Measurements from ENCODE around the gene DPM1.

Gene DPM1

DNA sequence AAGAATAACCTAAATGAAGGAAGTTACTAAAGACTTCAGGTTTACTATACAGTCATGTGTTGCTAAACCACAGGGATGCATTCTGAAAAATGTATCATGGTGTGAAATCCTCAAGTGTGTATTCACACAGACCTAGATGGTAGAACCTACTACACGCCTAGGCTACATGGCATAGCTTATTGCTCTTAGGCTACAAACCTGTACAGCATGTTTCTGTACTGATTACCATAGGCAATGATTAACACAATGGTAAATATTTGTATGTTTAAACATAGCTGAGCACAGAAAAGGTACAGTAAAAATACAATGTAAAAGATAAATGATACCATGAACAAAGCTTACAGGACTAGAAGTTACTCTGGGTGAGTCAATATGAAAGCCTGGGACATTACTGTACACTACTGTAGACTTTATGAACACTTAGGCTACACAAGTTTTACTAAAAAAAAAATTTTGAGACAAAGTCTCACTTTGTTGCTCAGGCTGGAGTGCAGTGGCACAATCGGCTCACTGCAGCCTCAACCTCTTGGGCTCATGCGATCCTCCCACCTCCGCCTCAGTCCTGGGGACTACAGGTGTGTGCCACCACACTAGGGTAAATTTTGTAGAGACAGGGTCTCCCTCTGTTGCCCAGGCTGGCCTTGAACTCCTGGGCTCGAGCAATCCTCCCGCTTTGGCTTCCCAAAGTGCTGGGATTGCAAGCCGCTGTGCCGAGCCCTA, 63.1 kb downstream of the DPM1 start:
- DNase-seq (ENCODE audit: low spot score) = no peak

DNA sequence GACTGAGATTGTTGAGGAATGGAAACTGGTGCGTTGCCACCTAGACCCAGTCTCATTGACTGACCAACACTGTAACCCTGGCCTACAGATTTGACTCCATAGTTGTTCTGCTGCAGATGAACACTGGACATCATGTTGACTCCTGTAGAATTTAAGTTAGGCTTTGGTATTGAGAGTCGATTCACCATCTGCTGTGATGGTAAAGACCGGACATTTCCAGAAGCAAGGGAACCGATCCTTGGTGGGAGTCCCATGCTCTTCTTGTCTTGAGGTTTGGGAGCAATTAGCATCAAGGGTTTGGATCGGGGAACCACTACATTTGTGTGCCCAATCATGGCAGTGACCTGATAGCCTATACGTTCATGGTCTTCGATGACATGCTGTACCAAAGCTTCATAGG, 64.7 kb downstream of the DPM1 start:
- DNase-seq (ENCODE audit: low spot score) = no peak

DNA sequence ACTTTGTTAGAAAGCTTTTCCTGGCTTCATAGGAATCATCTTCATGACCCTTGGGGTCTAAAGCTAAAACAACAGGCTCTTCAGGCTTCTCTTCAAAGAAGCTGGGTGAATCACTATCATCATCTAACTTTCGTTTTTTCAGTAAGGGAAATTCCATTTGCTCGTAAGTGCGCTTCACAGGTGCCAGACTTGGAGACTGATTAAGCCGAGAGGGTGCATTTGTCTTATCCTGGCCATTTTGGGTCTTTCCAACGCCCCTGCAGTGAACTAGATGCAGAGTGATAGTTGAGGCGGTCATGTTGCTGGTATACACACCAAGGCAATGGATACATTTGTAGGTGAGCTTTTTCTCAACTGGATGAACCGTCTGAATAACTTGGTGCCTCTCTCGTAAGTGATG, 65.9 kb downstream of the DPM1 start:
- DNase-seq (ENCODE audit: low spot score) = no peak

DNA sequence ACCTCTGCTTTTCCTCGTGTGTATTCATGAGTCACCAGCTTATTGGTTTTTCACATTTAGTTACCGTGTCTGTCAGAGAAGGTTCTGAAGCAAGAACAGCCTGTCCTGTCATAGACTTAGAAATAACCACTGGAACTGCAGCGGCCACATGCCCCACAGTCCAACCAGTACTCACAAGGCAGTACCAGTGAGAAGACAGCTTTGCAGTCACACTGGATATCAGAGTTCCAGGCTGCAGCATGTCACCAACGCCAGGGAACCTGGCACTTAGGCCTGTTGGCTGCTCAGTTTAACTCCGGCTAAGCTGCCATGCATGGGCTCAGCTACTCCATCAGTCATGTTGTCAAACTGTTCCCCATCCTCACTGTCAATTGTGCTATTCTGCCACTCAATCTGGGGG, 67.2 kb downstream of the DPM1 start:
- no peak for DNase-seq (ENCODE audit: low spot score)

DNA sequence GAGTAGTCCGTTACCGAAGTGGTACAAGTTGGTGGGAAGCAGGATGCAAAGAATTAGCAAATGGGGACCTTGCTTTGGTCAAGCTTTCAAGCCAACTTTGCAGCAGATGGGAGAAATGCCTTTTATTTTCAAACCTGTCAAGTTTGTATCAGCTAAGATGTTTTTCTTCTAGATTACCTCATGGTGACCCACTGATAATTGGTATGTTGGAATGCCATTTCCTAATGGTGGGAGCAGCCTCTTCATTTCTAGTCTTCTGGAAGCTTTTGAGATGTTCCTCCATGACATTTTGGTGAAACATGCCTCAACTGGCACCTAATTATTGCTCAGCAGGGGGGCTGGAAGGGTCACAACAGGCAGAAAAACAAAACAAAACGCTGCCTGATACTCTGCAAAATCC, 70.8 kb downstream of the DPM1 start:
- no peak for DNase-seq (ENCODE audit: low spot score)

DNA sequence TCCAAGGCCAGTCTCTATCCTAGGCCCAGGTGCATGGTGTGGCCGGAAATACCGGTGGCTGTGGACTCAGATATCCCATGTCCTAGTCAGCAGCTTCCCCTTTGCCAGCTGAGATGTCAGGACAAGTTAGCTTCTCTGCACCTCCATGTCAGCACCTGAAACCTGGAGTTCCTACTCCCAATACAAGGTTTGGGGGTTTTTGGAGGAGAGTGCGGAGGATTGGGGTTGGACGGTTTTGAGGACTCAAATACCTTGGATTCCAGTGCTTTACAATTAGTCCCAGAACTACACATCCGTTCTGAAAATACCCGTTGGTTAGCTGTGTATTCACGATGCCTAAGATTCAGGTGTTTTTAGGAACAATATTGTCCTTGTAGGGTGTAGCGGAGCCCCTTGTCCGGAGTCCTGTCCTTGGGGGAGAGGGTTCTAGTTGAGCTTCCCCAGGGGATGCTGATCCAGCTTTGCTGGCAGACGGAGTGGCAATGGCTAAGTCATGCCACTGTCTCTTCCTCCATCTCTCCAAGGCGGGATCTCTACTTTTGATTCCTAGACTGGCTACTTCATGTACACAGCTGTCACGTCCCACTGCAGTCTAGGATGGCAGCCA, 72.0 kb downstream of the DPM1 start:
- DNase-seq (ENCODE audit: low spot score) = no peak

DNA sequence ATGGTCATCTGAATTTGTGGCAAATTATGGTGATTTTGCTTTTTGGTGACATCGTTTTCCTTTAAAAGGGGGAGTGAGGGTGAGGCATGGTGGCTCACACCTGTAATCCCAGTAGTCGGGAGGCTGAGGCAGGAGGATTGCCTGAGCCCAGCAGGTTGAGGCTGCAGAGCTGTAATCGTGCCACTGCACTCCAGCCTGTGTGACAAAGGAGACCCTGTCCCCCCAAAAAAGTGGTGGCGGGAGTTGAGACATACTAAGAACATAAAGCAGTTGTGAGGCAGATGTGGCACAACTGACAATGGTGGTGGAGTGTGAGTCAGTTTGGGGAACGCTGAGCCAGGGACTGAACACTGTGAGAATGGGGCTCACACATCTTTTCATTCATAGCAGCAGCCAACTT, 72.6 kb downstream of the DPM1 start:
- no peak for DNase-seq (ENCODE audit: low spot score)

DNA sequence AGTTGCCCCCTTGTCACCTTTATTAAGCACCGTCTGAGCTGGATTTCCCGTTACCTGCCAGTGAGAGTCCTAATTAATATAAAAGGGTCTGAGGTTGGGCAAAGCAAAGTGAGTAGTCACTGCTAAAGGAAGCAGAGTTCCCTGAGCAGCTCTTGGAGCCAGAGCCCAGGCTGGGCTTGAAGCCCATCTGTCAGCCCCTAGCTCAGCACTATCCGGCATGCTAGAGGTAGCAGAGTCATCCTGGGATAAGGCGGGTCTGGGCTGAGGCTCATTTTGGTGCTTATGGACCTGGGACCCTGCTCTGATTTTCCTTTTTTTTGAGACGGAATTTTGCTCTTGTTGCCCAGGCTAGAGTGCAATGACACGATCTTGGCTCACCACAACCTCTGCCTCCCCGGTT, 73.3 kb downstream of the DPM1 start:
- no peak for DNase-seq (ENCODE audit: low spot score)
